HG03457 (cell line): ENCODE results near the gene NUDT14.

Experiments
- ATAC-seq: cut with Tn5 transposase; IDR thresholded peaks from one replicate; pipeline ENCODE4 v1.9.1; 2021; ENCODE audit warnings: moderate number of reproducible peaks; ENCODE audit not compliant: unreplicated experiment

Gene NUDT14

DNA sequence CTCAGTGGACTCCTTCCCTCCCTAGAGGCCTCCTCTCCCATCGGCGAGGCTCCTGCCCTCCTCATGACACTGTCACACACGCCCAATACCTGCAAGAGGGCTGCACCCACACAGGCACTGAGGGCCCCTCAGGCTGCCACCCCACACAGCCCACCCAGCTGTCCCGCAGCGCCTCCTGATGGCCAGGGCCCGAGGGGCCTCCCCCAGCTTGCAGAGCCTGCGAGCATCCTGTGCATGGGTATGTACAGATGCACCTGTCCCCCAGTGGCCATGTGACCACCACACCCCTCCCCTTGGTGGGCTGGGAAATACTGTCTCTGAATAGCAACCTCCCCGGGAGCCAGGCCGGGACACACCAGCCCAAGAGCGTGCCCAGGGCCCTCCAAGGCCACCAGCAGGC lies 19.0 kb upstream of the NUDT14 start:
- no peak for ATAC-seq

DNA sequence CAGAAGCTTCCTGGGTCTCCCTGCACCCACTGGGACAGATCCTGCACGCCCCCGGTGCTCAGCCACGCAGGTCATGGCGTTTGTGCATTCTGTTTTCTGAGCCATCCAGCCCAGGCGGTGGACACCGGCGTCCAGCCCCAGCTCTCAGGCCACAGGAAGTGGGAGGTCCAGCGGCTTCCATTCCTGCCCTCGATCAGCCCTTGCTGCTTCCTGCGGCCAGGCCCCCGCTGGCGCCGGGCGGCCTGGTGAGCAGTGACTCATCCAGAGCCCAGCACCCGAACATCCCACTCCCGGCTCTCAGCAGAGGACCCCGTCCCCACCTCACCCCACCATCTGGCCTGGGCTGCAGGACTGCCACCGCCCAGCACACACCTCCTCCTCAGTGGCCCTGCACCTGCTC lies 18.0 kb upstream of the NUDT14 start:
- no peak for ATAC-seq

DNA sequence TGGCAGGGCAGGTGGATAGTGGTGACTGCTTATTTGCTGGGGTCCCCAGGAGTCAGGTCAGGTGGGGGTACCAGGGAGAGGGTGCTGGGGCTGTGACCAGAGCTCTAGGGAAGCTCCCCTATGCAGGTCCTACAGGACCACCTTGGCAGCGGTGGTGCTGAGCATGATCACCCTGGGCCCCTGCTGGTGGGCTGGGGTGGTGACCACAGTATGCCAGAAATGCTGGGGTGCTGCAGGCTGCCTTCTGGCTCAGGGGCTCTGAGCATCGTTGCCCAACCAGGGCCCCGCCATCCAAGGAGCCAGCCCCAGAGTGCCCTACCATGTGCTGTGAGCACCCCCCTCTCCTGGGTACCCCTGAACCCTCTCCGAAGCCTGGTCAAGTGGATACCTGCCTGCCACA lies 17.5 kb upstream of the NUDT14 start:
- no peak for ATAC-seq

DNA sequence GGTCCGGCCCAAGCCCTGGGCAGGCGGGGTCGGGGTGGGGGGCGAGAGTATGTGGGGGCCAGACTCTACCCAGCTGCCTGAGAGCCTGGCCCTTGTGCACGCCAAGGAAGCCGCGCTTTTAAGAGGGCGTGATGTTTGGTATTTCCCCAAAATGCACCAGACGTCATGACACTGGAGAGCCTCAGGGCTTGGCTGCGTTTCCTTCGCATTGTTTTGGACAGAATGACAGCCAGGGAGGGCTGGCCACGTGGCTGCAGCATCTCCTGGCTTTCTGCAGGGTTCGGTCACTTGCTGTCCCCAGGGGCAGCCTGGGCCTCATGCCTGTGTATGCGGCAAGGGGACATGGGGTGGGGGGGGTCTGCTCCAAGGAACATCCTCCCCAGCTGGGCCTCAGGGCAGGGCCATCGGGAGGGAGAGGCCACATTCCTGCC lies 16.1 kb upstream of the NUDT14 start:
- ATAC-seq, result no peak

DNA sequence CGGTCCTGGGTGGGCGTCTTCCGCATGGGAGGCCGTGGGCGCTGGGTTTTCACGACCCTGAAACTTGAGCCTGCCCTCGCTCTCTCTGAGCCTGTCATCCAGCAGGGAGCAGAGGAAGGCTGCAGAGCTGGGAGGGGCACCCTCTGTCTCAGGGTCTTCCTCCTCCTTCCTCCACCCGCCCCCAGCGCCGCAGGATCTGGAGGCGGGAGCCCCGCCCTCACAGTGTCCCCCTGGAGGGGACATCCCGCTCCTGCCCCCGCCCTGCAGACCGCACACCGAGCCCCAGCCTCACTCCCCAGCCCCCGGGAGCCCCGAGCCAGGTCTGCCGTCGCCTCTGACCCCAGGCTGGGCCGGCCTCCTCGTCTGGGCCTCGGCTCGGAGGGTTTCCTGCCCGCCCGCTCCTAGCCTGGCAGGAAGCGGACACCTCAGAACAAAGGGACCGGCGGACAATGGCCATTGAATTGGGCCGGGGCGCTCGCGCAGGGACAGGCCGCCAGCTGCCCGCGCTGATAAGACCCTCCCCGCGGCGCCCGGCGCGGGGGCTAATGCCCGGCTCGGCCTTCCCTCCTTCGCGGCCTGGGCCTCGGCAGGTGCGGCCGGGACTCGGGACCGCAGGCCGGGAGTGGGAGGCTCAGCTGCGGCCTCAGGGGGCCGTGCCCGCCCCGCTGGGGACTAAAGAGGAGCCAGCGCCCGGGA lies 15.3 kb upstream of the NUDT14 start:
- no peak for ATAC-seq

DNA sequence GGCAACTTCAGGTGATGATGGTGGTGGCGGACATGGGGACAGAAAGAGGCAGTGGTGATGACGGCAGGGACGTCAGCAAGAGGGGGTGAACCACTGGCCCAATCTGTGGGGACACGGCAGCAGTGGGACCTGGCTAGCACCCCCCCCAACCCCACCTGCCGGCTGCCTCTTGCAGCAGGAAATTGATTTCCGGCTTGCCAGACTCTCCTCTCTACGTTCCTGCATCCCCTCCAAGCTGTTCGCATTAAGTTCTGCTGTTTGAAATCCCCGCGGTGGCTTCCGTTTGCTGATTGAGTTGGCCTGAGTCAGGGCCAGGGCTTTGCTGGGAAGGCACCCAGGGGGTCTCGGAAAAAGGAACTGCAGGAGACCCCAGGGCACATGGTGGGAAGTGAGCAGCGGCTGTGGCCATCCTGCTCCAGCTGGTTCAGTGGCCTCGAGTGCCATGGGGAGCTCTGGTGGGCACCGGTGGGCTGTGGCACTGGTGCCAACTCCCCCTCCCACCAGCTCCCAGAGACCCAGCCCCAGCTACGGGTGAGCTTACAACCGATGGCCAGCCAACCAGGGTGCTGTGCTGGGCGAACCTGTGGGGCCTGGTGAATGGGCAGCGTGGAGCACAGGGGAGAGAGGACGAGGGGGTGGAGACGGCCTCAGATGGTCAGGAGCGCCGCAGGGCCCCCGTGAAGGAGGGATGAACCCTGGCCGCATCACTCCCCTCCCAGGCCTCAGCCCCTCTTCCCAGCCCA lies 14.6 kb upstream of the NUDT14 start:
- no peak for ATAC-seq

DNA sequence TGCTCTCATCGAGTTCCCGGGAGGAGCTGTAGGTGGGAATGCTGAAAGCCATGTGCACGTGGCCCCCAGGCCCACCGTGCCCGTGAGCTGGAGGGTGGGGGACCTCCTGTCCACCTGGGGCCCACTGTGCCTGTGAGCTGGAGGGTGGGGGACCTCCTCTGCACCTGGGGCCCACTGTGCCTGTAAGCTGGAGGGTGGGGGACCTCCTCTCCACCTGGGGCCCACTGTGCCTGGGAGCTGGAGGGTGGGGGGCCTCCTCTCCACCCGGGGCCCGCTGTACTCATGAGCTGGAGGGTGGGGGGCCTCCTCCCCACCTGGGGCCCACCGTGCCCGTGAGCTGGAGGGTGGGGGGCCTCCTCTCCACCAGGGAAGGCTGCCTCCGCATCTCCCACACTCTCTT lies 13.9 kb upstream of the NUDT14 start:
- no peak for ATAC-seq

DNA sequence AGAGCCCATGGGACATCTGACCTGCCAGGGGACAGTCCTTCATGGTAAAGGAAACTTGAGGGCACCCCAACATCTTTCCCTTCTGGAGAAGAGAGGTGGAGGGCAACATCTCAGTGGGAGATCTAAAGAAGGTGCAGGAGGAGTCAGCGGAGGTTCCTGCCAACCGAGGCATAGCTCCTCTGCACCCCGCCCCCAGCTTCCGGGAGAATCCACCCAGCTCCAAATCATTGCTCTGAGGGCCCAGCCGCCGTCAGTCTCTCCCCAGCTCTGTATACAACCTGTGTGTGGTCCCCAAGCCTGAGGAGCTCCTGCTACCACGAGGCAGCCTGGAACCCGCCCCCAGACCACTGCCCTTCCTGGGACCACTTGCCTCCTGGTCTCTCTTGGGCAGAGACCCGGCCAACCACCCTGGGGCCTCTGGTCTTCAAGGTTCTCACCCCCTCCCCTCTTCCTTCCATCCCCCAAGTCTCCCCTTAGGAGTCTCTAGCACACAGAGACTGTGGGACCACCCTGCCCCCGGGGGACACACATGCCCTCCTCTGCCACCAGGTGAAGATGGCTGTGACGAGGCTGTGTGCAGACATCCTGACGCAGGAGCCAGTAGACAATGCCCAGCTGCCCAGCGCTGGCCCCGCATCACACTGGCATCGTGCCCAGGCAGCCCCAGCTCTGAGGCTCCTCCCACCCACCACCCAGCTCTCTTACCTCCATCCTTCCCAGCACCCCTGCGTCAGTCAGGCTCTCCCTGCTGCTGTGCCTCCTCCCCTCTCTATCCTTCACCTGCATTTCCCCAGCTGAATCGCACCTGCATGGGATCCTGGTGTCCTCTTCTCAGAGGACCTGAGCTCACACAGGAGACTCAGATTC lies 13.0 kb upstream of the NUDT14 start:
- ATAC-seq, result no peak

DNA sequence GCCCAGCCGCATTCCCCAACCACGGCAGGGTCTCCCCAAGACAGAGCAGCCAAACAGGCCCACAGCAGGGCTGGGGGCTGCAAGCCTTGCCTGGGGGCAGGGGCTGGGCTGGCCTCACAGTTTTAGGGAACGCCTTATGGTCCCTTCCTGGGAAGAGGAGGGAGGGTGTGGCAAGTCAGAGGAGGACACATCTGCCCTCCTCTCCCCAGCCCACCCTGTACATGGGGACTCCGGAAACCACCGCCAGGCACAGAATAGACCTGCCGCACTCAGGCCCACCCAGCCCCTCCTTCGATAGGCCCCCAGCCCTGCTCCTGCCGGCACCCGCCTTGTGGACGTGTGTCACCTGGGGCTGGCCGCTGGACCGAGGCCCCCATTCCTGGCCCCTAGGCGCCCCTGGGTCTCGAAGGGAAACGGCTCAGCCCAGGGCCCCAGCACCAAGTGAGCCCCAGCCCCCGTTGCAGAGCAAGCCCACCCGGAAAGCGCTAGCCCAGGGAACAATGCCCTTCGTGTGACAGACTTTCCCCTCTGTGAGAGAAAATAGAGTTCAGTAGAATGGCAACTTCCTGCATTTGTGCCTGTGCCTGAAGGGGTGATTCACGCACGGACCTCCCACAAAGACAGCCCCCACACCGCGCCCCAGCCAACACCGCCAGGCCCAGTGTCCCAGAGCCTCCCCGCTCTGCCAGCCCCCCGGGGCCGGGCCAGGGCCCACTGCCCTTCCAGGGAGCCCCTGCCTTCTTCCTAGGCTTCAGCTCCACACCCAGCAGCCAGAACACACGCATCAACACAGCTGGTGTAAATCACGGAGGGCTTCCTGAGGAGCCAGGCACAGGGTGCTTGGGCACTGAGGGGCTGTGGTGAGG lies 12.0 kb upstream of the NUDT14 start:
- no peak for ATAC-seq

DNA sequence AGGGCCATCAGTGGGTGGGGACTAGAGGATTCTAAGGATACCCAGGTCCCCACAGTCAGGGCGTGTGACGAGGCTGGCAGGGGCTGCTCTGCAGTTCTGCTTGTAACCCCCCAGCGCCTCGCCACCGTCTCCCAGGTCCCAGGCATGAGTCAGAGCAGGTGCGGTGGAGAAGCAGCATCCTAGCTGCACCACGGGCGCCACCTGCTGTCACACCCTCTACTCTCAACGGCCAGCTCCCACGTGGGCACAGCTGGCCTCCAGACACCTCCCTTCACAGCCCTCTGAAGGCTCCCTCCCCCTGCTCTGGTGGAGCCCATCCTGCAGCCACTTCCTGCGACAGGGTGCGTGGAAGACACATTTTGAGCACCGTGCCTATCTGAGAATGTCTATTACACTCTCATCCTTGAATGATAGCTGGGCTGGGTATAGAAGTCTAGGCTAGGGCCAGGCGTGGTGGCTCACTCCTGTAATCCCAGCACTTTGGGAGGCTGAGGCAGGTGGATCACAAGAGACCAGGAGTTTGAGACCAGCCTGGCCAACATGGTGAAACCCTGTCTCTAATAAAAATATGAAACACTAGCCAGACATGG lies 6.9 kb upstream of the NUDT14 start:
- ATAC-seq, result no peak

DNA sequence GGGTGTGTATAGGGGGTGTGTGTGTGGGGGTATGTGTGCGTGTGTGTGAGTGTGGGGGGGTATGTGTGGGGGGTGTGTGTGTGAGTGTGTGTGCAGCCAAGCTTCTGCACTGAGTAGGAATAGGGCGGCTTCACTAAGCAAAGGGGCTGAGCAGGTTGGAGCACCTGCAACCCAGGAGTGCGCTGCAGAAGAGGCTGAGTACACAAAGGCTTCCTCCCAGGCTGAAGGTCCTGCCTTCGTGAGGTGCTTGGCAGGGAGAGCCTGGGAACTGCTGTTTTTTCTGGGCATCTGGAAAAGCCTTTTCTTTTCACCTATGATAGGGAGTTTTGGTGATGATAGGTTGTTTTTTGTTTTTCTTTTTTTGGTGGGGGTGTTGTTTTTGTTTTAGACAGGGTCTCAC lies 6.0 kb upstream of the NUDT14 start:
- no peak for ATAC-seq

DNA sequence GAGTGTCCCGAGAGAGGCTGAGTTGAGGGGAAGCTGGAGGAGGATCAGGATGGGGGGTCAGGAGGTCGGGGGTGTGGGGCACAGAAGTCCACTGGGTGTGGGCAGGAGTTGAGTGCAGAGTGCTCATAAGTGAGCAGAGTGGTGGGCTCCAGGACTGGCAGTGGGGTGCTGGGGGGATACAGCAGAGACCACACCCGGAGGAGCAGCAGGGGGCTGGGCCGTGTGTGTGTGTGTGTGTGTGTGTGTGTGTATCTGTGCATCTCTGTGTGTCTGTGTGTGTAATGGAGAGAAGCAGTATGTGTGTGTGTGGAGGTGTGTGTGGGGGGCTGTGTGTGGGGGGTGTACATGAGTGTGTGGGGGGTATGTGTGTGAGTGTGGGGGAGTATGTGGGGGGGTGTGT lies 4.9 kb upstream of the NUDT14 start:
- no peak for ATAC-seq

DNA sequence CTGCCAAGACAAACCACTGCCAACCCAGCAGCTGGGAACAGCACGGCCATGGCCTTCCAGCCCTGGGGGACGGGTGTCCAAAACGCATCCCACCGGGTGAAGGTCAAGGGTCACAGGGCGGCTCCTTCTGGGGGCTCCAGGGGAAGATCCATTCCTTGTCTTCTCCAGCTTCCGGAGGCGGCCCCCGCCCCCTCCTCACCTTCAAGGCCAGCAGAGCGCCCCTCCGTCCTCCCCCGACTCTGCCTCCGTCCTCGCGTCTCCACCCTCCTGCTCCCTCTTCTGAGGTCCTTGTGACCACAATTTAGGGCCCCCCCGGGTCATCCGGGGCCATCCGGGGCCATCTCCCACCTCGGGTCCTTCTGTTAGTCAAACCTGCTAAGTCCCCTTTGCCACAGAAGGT lies 3.9 kb upstream of the NUDT14 start:
- ATAC-seq, result no peak

DNA sequence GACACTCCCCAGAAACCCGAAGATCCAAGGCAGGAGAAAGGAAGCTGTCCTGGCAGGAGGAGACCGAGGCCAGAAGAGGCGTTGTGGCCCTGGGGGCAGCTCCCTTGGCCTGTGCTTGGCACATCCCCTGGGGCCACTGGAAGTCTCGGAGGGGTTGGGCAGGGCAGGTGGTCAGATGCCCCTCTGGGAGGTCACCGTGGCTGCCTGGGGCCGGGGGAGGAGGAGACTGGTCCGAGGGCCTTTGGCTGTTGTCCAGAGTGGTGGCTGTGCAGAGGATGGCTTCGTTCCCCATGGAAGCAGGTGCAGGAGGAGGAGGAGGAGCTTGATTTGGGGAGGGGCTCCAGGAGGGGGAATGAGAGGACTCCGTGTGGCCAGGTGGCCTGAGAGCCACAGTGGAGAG lies 3.3 kb upstream of the NUDT14 start:
- ATAC-seq, result no peak

DNA sequence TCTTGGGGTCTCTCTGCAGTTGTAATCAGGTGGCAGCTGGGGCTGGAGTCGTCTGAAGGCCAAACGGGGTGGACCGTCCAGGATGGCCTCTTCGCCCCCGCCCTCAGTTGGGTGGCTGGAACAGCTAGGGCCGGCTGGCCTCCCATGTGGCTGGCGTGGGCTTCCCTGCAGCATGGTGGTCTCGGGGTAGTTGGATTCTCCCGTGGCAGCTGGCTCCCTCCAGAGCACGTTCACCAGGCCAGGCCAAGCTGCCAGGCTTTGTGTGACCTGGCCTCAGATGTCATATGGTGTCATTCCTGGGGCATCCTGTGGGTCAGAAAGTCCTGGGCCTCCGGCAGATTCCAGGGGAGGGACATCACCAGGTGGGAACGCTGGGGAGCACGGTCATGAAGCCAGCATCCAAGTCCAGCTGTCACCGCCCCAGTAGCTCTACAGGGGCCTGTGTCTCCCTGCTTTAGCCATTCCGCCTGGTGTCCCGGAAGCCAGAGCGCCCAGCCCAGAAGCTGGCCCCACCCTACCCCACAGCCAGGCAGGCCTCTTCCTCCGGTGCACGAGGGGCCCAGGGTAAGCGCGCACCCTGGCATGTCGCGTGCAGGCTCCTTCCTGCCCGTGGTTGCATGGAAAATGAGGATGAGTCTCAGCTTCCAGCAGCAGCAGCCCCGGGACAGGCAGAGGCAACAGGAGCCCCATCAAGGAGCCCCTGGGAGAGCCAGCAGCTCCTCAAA lies 1.3 kb upstream of the NUDT14 start:
- ATAC-seq, result no peak

DNA sequence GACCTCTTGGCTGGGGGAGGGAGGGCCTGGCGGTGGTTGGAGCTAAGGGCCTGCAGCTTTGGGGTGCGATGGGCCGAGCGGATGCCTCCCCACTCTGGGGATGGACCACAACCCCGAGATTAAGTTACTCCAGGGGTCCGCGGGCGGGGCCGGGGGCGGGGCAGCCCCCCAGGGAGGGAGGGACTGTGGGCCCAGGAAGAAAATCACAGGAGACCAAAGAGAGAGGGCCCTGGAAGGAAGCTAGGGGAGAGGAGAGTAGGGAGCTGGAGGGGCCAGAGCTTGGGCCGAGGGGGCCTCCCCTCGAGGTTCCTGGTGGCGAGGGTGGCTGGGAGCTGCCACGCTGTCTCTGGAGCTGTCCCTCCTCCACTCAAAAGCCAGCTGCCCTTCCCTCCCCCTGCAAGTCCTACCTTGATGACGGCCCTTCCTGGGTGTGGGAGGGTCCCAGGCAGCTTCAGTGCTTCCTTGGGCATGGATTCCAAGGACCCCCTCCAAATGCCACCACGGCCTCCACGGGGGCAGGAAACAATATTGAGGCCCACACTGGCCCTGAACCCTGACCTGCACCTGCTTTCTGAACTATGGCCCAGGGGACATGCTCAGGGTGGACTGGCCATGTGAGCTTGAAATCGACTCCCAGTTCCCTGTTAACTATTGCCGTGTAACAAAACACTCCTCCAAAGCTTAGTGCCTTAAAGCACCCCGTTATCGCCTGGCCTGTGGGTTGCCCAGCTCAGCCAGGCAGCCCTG lies 610 bp upstream of the NUDT14 start:
- no peak for ATAC-seq

DNA sequence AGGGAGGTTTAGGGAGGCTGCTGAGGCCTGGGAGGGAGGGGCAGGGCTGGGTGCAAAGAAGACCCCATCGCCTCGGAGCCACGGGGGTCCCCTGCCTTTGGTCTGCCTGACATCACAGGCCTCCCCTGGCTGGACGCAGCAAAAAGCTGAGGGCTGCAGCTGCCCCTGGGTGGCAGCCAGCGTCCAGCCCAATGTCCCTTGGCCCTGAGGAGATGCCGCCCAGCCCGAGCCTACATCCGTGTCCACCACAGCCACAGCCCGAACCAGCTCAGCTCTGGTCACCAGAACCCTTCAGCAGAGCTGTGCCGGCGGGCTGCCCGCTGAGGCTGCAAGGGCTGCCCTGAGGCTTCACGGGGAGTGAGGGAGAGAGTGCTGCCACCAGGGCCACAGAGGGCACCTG lies 1.9 kb downstream of the NUDT14 start:
- no peak for ATAC-seq

DNA sequence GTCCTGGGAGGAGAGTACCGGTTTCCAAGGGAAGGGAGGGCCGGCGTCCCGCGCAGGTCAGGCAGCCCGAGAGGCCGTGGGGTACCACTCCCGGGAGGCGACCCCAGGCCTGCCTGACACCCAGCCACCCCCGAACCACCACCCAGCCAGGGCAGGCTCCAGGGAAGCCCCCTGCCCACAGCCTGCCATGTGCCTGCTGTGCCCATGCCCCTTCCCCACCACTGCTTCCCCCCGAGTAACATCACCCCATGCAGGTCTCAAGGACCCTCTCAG lies 2.3 kb downstream of the NUDT14 start:
- no peak for ATAC-seq

DNA sequence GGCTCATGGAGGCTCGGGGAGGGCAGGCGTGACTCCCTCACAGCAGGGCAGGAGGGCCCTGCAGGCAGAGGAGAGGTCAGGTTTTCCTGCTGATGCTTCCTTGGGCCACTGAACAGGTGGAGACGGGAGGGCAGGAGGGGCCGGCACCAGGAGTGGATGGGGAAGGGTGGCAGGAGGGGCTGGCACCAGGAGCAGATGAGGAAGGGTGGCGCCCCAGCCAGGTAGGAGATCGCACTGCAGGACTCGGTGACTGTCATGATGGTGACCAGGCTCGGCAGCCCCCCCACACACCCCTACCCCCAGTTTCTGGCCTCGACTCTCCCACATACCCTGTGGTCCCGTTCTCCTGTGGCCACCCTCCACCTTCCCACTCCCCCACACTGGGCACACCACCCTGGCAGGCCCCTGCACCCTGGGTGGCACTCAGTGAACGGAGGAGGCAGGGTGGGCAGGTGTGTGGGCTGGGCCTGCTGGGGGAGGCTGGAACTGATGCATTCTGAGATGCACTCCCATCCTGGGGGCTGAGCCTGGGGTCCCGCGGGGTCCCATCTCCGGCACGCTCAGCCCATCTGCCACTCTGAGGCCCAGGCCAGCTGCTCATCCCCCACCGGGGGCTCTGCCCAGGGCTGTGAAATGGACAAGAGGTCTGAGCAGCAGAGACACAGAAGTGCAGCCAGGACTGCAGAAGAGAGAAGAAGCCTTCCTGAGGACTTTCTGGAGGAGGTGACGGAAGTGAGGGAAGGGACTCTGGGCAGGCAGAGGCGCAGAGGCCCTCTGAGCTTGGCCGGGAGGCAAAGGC lies 2.8 kb downstream of the NUDT14 start:
- ATAC-seq, result no peak
